Osteocyte (in vitro differentiated cells): ENCODE data around the gene CNOT6L. TPM values are rescaled to one million over a fixed set of nuclear protein-coding genes. Genes with fewer than 3 reads are reported as not detected.
A peak's percentile ranks its signal among the peaks of the same experiment; 100 is the strongest.
"Not testable (repeated sequence)": the region's sequence is repeated elsewhere in the genome, so short reads cannot be mapped to it uniquely, and the experiment has no call there.

ENCODE experiments used
- DNase-seq: peaks from one replicate; pipeline ENCODE4 v3.0.0; 2021; ENCODE audit warnings: mixed read lengths; ENCODE audit not compliant: unreplicated experiment; ENCODE audit errors: extremely low spot score
- H3K27ac Mint-ChIP-seq: one replicate; pipeline ENCODE4 v1.8.0; 2021; ENCODE audit warnings: mild to moderate bottlenecking, mixed read lengths; ENCODE audit not compliant: unreplicated experiment
- H3K27me3 Mint-ChIP-seq: one replicate; pipeline ENCODE4 v1.8.0; 2021; ENCODE audit warnings: mixed read lengths; ENCODE audit not compliant: unreplicated experiment
- H3K36me3 Mint-ChIP-seq: one replicate; pipeline ENCODE4 v1.8.0; 2021; ENCODE audit warnings: mixed read lengths; ENCODE audit not compliant: unreplicated experiment
- H3K4me1 Mint-ChIP-seq: one replicate; pipeline ENCODE4 v1.8.0; 2021; ENCODE audit warnings: mixed read lengths; ENCODE audit not compliant: unreplicated experiment
- H3K4me3 Mint-ChIP-seq: one replicate; pipeline ENCODE4 v1.8.0; 2021; ENCODE audit warnings: mild to moderate bottlenecking, moderate library complexity, mixed read lengths; ENCODE audit not compliant: unreplicated experiment
- H3K9me3 Mint-ChIP-seq: one replicate; pipeline ENCODE4 v1.8.0; 2021; ENCODE audit warnings: mixed read lengths; ENCODE audit not compliant: unreplicated experiment
- long read RNA-seq: library from polyadenylated mRNA; unstranded; transcript quantifications from one replicate; pipeline ENCODE4 v2.0.0, GENCODE V29; 2021
- total RNA-seq: library from RNA; stranded (reverse); gene quantifications from 2 replicates; pipeline ENCODE4 v1.2.1, GENCODE V29; 2021
- TF ChIP-seq, protein P1 (sequence below): fragments of 200-600 bp; sonication (generic); IDR thresholded peaks from 2 replicates; pipeline ENCODE4 v1.5.0; 2021; ENCODE audit warnings: antibody characterized with exemption, mild to moderate bottlenecking, moderate library complexity

CNOT6L gene
- total RNA-seq: 28.6 and 28.9 TPM in 2 replicates
- long read RNA-seq, full-length matches to known transcripts: 3 of 13 reads
- long read RNA-seq, partial matches to known transcripts: 3 of 13 reads
- long read RNA-seq, other reads (novel, unspliced or antisense): 7 of 13 reads

DNA sequence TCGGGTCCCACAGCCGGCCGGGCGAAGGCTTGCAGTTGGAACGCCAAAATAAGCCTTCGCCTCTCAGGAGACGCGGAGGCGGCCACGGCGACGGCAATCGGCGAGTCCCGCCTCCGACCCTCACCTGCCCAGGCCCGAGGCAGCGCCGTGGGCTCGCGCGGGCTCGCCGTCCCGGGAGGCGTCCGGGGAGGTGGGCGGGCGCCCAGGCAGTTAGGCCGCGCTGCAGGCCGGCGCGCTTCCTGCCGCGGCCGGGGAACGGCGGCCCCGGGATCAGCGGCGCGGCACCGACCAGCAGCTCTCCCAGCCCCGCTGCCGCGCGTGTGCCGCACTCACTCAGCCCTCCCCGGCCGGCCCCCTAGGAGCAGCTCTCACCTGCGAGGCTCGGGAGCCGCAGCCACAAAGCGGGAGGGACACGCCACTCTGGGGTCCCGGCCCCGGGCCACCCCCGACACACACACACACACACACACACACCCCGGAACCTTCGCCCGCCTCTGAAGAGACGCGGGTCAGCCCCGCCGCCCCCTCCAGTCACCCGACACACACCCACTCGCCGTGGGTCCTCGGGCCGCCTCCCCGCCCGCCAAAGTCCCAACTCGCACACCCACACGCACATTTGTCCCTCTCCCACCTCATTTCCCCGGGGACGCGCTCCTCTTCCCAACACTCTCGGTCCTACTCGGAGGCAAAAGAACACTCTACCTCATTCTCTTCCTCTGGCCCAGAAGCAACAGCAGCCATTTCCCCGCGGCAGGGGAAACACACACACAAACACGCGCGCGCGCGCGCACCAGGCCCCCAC, at the start of gene CNOT6L:
TSS of gene CNOT6L (minus strand) at position 767 of the 802 bp plus-strand sequence. CDS start at position 707, 60 bp downstream.
- Mint-ChIP-seq H3K36me3 (no peaks in the 10 kb centered on the region), H3K27me3 (no peaks in the 10 kb centered on the region), H3K27ac (peak within 1 kb of the TSS; percentile 99), H3K9me3 (no peaks in the 10 kb centered on the region), H3K4me3 (peak within 1 kb of the TSS; percentile 100), H3K4me1 (peaks cover 19% of the 10 kb centered on the region)
- TF ChIP-seq, protein P1, sequence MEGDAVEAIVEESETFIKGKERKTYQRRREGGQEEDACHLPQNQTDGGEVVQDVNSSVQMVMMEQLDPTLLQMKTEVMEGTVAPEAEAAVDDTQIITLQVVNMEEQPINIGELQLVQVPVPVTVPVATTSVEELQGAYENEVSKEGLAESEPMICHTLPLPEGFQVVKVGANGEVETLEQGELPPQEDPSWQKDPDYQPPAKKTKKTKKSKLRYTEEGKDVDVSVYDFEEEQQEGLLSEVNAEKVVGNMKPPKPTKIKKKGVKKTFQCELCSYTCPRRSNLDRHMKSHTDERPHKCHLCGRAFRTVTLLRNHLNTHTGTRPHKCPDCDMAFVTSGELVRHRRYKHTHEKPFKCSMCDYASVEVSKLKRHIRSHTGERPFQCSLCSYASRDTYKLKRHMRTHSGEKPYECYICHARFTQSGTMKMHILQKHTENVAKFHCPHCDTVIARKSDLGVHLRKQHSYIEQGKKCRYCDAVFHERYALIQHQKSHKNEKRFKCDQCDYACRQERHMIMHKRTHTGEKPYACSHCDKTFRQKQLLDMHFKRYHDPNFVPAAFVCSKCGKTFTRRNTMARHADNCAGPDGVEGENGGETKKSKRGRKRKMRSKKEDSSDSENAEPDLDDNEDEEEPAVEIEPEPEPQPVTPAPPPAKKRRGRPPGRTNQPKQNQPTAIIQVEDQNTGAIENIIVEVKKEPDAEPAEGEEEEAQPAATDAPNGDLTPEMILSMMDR: no peak
- peak; percentile 87 for DNase-seq

DNA sequence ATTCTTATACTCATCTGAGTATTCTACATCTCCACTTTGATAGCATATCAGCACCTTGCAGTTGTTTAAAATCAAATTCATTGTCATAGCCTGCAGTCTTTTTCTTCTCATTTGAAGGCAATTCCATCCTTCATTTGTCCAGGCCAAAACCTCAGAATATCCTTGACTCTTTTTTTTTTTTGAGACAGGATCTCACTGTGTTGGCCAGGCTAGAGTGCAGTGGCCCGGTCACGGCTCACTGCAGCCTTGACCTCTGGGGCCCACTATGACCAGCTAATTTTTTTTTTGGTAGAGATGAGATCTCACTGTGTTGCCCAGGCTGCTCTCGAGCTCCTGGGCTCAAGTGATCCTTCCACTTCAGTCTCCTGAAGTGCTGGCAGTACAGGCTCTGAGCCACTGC, 46.1 kb upstream of the CNOT6L start:
- no peak overlapping the region for H3K4me3 Mint-ChIP-seq

DNA sequence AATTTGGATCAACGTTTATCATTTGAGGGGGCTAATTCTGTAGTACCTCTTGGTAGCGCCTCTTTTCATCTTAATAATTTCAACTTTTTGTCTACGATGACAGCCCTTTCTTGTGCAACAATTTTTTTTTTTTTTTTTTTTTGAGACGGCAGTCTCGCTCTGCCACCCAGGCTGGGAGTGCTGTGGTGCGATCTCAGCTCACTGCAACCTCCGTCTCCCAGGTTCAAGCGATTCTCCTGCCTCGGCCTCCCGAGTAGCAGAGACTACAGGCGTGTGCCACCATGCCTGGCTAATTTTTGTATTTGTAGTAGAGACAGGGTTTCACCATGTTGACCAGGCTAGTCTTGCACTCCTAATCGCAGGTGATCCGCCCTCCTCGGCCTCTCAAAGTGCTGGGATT, 44.2 kb upstream of the CNOT6L start:
- not testable (repeated sequence) for H3K36me3 Mint-ChIP-seq, DNase-seq, H3K9me3 Mint-ChIP-seq, H3K27me3 Mint-ChIP-seq
- Mint-ChIP-seq H3K4me1 (peaks cover 23% of the 10 kb centered on the region), H3K27ac (peak overlapping the region; percentile 100), H3K4me3 (peak overlapping the region; percentile 96)

More for the DNA sequence above, 46.1 kb upstream of the CNOT6L start:
- H3K36me3 Mint-ChIP-seq: peaks cover 5% of the 10 kb centered on the region
- TF ChIP-seq, protein P1: no peak
- no peak for DNase-seq
- no peak overlapping the region for H3K27ac Mint-ChIP-seq
- H3K4me1 Mint-ChIP-seq: peaks cover 23% of the 10 kb centered on the region
- no peaks in the 10 kb centered on the region for H3K27me3 Mint-ChIP-seq
- no peaks in the 10 kb centered on the region for H3K9me3 Mint-ChIP-seq

DNA sequence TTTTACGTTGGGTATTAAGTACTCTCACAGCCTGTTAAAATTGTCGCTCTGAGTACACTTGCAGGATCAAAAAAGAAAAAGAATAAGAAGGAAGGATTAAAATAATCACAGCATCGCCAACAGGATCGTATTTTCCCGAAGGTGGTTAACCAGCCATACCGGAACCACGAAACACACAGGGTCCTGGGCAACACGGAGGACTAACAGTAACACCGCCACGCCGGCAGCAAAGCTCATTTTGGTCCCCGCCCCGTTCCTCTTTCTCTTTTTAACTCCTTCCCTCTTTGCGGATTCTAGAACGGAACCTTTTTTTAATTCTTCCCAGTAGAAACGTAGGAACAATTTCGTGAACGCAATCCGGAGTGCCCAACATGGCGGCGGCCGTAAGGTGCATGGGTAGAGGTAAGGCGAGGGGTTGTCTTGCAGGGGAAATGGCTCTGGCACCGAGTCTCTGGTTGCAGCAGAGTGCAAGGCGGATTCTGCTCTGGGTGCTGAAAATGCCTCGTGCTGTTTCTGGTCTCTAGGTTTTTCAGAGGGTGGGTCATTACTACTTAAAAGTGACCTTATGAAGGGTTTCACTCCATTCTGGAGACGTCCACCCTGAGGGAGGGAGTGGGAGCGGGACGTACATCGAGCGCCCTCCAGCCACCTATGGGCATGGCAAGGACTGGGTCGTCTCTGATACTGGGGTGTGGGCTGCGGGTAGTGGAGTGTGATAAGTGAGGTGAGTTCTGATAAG, 43.5 kb upstream of the CNOT6L start, which contains the start of gene MRPL1:
TSS of gene MRPL1 (plus strand) at position 353 of the 739 bp plus-strand sequence. CDS start at position 372, 19 bp downstream.
- TF ChIP-seq, protein P1: peak; percentile 10
- Mint-ChIP-seq H3K27me3 (no peaks in the 10 kb centered on the region), H3K4me1 (peaks cover 23% of the 10 kb centered on the region), H3K4me3 (peak within 1 kb of the TSS; percentile 96), H3K27ac (peak within 1 kb of the TSS; percentile 100), H3K9me3 (no peaks in the 10 kb centered on the region), H3K36me3 (peaks cover 5% of the 10 kb centered on the region)
- DNase-seq: peak; percentile 95

DNA sequence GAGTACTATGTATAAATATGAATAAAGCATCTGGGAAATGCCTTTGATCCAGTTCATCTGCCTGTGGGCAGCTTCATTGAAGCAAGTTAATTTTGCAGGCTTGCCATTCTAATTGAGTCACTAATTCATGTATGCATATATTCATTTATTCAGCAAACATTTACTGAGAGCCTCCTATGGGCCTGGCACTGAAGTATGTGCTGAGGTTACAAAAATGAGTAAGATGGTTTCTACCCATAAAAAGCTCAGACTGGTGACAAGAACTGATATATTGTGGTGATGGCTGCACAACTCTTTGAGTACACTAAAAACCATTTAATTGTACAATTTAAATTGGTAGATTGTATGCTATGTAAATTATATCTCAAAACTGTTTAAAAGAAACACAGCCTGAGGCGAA, 42.3 kb upstream of the CNOT6L start:
- no peaks in the 10 kb centered on the region for H3K9me3 Mint-ChIP-seq
- TF ChIP-seq, protein P1: no peak
- peaks cover 23% of the 10 kb centered on the region for H3K4me1 Mint-ChIP-seq
- peaks cover 3% of the 10 kb centered on the region for H3K27me3 Mint-ChIP-seq
- no peak for DNase-seq
- peak overlapping the region; percentile 100 for H3K27ac Mint-ChIP-seq
- peak overlapping the region; percentile 96 for H3K4me3 Mint-ChIP-seq
- H3K36me3 Mint-ChIP-seq: peaks cover 4% of the 10 kb centered on the region
